Lower leg skin (tissue), 4 donors: ENCODE data around the gene LIPH. TPM values are rescaled to one million over a fixed set of nuclear protein-coding genes. Genes with fewer than 3 reads are reported as not detected.

Experiments
- DNase-seq, 2 donors: peaks; one replicate each; pipeline ENCODE4 v3.0.0-alpha.2; 2019; ENCODE audit warnings: low spot score in 2 of 2
- H3K4me3 ChIP-seq: fragments of 200-600 bp; sonication (generic); 2 replicates; pipeline ENCODE4 v1.5.1; 2017; ENCODE audit warnings: mild to moderate bottlenecking, low read depth; ENCODE audit not compliant: poor library complexity, severe bottlenecking
- POLR2A ChIP-seq, 2 donors: fragments of 450-650 bp; IDR thresholded peaks; one replicate each; pipeline ENCODE4 v1.6.1; 2016 to 2017; ENCODE audit warnings: antibody characterized with exemption in 2 of 2, mild to moderate bottlenecking in 1 of 2, moderate library complexity in 1 of 2
- WGBS, 2 donors: methylation state at CpG; one replicate each; pipeline ENCODE4 v1.1.5; 2018; 5-methylcytosine and 5-hydroxymethylcytosine counted together
- intact Hi-C: fragments of 100-400 bp; cut with DNase I; formaldehyde crosslinking; loops from one replicate; pipeline ENCODE4 v1.15.0; 2023; ENCODE audit warnings: low total_unique reads
- total RNA-seq, 4 donors: library from RNA; depleted of rRNA; stranded (reverse); fragments of >200 nt; gene quantifications; one replicate each; pipeline ENCODE4 v1.1.0, GENCODE V29; 2016
- TF ChIP-seq, protein P1 (sequence below), 3 donors: fragments of 450-650 bp; IDR thresholded peaks; one replicate each; pipeline ENCODE4 v1.5.1; 2016; ENCODE audit warnings: antibody characterized with exemption in 3 of 3, mild to moderate bottlenecking in 3 of 3, moderate library complexity in 2 of 3

Gene LIPH
- total RNA-seq, 4 donors from 2014 or later, result 8.2 to 22.8 (median 17.0) TPM

- 94 to 96% methylated on average over 2 of the region's 2 CpGs for WGBS, 2 donors
- TF ChIP-seq, protein P1, sequence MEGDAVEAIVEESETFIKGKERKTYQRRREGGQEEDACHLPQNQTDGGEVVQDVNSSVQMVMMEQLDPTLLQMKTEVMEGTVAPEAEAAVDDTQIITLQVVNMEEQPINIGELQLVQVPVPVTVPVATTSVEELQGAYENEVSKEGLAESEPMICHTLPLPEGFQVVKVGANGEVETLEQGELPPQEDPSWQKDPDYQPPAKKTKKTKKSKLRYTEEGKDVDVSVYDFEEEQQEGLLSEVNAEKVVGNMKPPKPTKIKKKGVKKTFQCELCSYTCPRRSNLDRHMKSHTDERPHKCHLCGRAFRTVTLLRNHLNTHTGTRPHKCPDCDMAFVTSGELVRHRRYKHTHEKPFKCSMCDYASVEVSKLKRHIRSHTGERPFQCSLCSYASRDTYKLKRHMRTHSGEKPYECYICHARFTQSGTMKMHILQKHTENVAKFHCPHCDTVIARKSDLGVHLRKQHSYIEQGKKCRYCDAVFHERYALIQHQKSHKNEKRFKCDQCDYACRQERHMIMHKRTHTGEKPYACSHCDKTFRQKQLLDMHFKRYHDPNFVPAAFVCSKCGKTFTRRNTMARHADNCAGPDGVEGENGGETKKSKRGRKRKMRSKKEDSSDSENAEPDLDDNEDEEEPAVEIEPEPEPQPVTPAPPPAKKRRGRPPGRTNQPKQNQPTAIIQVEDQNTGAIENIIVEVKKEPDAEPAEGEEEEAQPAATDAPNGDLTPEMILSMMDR (IDR thresholded peaks at IDR 0.05), result no peak
- no peak for TF ChIP-seq POLR2A (IDR thresholded peaks at IDR 0.05)
- DNase-seq, result no peak
- no peak overlapping the region for H3K4me3 ChIP-seq
- intact Hi-C loops, result no loop called here
Observed at GRCh38 chr3:185526349-185526951, 25.9 kb downstream of the LIPH start.

DNA sequence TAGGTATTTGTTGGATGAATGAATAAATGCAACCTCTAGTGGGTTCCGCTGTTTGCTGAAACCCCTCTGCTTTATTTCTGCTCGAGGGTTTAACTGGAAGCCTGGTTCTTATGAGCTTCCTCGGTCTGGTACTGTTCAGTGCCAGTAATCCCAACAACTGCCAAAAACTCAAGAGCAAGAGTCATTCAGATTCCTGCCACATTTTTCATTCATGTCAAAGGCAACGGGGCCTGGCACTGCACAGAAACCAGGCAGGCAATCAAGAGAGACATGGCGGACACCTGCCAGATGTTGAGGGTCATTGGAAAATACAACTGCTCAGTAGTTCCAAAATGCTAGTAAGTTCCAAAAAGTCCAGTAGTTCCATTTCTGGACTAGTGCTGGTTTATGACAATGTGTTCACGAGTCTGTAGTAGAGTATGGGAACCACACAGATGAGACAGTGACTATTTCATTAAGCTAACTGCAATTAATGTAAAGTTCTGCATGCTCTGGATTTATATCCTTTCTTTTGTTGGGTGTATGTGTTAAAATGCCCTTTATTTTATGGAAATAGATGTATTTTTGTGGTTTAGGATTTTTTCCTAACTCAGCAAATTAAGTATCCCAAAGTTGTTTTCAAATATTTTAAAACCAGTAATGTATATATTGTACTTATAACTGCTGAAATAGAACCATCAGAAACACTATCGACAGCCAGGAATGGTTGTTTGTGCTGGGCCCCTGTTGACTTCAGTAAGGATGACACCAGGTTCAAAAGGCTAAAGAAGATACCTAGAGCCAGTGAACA is 30.8 kb downstream of the LIPH start:
- H3K4me3 ChIP-seq, result no peak overlapping the region
- intact Hi-C loops, result no loop called here
- WGBS, 2 donors, result 81 to 85% methylated on average over 7 of the region's 7 CpGs
- no peak for DNase-seq
- no peak for TF ChIP-seq POLR2A (IDR thresholded peaks at IDR 0.05)
- TF ChIP-seq, protein P1 (IDR thresholded peaks at IDR 0.05), result no peak

DNA sequence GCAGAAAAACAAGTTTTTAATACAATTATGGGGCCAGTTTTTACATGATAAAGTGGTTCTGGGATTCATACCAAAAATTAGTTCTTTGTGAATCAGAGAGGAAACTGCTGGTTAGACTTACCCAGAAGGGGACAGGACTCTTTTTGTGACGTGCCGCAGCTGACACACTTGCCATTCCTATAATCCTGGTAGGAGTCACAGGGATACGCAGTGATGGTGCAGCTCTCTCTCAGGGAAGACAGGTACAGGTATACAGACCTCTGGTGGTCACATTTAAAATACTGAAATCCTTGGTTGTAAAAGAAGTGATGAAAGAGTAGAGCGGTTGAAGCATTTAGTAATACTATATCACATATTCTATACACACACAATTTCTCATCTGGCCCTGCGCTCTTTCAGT is 33.4 kb downstream of the LIPH start:
- H3K4me3 ChIP-seq, result no peak overlapping the region
- WGBS, 2 donors, result 70 to 71% methylated on average over 5 of the region's 5 CpGs
- no peak for DNase-seq
- intact Hi-C loops, result no loop called here
- TF ChIP-seq, protein P1 (IDR thresholded peaks at IDR 0.05), result no peak
- TF ChIP-seq POLR2A (IDR thresholded peaks at IDR 0.05), result no peak

DNA sequence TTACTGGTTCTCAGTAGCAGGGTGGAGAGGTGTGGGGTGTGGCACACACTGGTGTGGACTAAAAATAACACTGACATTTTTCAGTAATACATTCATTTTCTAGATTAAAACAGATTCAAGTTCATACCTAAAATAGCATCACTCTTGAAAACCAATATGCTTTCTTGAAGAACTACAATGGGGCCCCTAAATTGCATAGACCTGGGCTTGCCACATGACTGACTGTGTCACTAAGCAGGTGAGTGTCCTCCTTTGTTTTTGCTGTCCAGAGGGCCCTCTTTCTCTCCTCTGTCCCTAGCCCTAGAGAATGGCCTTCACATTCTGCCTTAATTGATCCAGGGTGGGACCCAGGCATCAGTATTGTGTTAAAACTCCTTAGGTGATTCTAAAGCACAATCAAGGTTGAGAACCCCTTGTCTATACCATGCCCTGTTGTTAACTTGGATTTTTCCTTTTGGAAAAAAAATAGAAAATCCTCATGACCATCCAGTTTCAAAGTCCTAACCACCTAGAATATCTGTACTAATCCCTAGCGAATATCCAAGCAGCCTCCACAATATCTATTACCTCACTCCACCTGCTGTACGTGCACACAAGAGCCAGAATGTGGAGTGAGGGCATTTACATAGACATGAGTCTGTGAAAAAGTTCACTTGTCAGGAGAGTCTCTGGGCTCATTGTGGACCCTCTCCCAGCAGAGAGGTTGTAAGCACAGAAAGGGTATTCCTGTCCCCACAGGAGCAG is 34.8 kb downstream of the LIPH start:
- no peak for TF ChIP-seq POLR2A (IDR thresholded peaks at IDR 0.05)
- TF ChIP-seq, protein P1 (IDR thresholded peaks at IDR 0.05), result no peak
- intact Hi-C loops, result no loop called here
- no peak for DNase-seq
- WGBS, 2 donors, result 80 to 89% methylated on average over 2 of the region's 2 CpGs
- H3K4me3 ChIP-seq, result no peak overlapping the region

DNA sequence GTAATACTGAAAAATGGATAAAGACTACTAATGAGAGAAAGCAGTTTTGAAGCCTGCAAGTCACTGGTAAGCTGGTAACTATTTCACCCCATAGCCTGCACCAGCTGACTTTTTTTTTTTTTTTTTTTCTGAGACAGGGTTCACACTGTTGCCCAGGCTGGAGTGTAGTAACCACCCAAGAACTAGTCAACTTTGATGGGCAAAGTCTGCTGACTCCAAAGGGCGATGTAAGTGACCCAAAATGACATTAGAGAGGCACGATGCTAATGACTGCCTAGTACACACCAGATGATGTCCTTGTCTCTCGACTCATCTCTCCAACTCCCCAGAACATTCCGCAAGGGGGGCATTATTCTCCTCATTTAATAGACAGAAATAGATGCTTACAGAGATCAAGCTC is 40.7 kb downstream of the LIPH start:
- 89 to 92% methylated on average over 4 of the region's 4 CpGs for WGBS, 2 donors
- intact Hi-C loops, result no loop called here
- TF ChIP-seq, protein P1 (IDR thresholded peaks at IDR 0.05), result no peak
- TF ChIP-seq POLR2A (IDR thresholded peaks at IDR 0.05), result no peak

More for the DNA sequence above, 40.7 kb downstream of the LIPH start:
- DNase-seq, result no peak
- no peak overlapping the region for H3K4me3 ChIP-seq
